ENCODE results near the gene CD2BP2. TPM values are rescaled to one million over a fixed set of nuclear protein-coding genes. Genes with fewer than 3 reads are reported as not detected.
A peak's percentile ranks its signal among the peaks of the same experiment; 100 is the strongest.

Gene CD2BP2
- total and polyA plus RNA-seq, 9 of the 15 experiments (the other 6 are each of a cell fraction or from before 2014, with no cell fraction given), result 3.9 to 51.1 (median 32.8) TPM

DNA sequence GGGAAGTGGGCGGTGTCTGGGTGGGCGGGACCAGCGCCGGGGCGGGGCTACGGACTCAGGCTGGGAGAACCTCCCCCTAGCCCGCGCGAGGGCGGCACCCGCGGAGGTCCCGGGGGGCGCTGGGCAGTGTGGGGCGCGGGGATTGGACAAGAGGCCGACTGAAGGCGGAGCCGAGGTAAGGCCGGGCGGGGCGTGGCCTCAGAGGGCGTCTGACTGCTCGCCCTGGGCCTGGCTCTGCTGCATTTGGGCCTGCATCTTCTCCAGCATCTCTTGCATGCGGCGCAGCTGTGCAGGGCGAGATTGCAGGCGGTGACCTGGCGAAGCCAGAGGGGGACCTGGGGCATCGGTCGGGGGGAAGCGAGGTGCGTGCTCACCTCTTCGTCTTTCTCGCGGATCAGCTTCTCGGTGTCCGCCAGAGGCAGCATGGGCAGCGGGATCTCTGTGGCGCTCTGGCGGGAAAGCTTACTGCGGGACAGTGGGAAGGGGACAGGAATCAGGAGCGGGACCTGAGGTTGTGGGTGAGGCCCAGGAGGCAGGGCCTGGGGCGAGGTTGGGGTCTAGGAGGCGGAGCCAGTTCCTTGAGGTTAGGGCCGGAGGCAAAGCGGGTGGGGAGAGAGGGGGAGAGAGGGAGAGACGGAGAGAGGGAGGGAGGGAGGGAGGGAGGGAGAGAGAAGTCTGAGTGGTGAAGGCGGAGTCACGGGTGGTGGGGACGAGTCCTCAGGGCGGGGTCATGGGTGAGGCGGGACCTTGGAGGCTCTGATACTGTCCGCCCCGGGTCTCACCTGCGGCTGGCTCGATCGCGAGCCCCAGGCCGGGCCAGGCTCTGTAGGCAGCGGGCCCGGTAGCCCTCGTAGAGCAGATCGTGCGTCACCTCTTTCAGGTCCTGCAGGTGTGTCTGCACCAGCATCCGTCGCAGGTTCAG lies 23.4 kb upstream of the CD2BP2 start (continued):
- TF ChIP-seq, protein P1, sequence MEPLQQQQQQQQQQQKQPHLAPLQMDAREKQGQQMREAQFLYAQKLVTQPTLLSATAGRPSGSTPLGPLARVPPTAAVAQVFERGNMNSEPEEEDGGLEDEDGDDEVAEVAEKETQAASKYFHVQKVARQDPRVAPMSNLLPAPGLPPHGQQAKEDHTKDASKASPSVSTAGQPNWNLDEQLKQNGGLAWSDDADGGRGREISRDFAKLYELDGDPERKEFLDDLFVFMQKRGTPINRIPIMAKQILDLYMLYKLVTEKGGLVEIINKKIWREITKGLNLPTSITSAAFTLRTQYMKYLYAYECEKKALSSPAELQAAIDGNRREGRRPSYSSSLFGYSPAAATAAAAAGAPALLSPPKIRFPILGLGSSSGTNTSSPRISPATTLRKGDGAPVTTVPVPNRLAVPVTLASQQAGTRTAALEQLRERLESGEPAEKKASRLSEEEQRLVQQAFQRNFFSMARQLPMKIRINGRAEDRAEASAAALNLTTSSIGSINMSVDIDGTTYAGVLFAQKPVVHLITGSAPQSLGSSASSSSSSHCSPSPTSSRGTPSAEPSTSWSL (CRISPR knock-in tag; IDR thresholded peaks at IDR 0.05; ENCODE audit: borderline replicate concordance), result peak; percentile 19; the same call in 1 of the 2 replicates
- peak; percentile 85 for TF ChIP-seq E2F3 (CRISPR knock-in tag; IDR thresholded peaks at IDR 0.05)
- peak; percentile 9; the same call in 1 of the 2 replicates for TF ChIP-seq ETV1 (tag; conservative IDR thresholded peaks at IDR 0.05; ENCODE audit: low read depth)
- TF ChIP-seq SP1 (CRISPR knock-in tag; IDR thresholded peaks at IDR 0.05), result peak; percentile 85
- peak in 1 of 2 experiments; percentile 40; a peak in 2 of 4 replicates for TF ChIP-seq RCOR1 (IDR thresholded peaks at IDR 0.05; ENCODE audit: borderline replicate concordance in 1 of 2, low read depth in 2 of 2, low read length in 2 of 2)
- TF ChIP-seq ZBTB33 (CRISPR knock-in tag; IDR thresholded peaks at IDR 0.05), result peak; percentile 48; the same call in 1 of the 2 replicates
- peak; percentile 56 for TF ChIP-seq POLR2B (IDR thresholded peaks at IDR 0.05; ENCODE audit: low read depth, partially characterized antibody)
- TF ChIP-seq PHF21A (IDR thresholded peaks at IDR 0.05; ENCODE audit: borderline replicate concordance, low read depth), result no peak; the same call in 1 of the 2 replicates
- TF ChIP-seq NFXL1 (CRISPR knock-in tag; IDR thresholded peaks at IDR 0.05), result no peak
- no peak for TF ChIP-seq CBX5 (IDR thresholded peaks at IDR 0.05; ENCODE audit: borderline replicate concordance, low read depth)
- peak; percentile 66 for TF ChIP-seq FIP1L1 (IDR thresholded peaks at IDR 0.05; ENCODE audit: low read depth, low read length, poor library complexity, severe bottlenecking)
- TF ChIP-seq, protein P2, sequence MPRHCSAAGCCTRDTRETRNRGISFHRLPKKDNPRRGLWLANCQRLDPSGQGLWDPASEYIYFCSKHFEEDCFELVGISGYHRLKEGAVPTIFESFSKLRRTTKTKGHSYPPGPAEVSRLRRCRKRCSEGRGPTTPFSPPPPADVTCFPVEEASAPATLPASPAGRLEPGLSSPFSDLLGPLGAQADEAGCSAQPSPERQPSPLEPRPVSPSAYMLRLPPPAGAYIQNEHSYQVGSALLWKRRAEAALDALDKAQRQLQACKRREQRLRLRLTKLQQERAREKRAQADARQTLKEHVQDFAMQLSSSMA (CRISPR knock-in tag; IDR thresholded peaks at IDR 0.05), result 0 out of 2 replicates have a peak, but pooled peaks have one; percentile 63
- TF ChIP-seq CXXC5 (CRISPR knock-in tag; IDR thresholded peaks at IDR 0.05), result peak; percentile 31; the same call in 1 of the 2 replicates
- peak; percentile 22 to 41 (median 32); a peak in 3 of 6 replicates for TF ChIP-seq CTCF (IDR thresholded peaks at IDR 0.05 in 2 of 3, conservative IDR thresholded peaks at IDR 0.05 in 1 of 3; ENCODE audit: insufficient read depth in 2 of 3, low read depth in 1 of 3, low read length in 3 of 3)
- no peak for TF ChIP-seq PTBP1 (IDR thresholded peaks at IDR 0.05; ENCODE audit: low read depth, low read length)
- TF ChIP-seq NUFIP1 (IDR thresholded peaks at IDR 0.05; ENCODE audit: partially characterized antibody), result no peak
- TF ChIP-seq VEZF1 (CRISPR knock-in tag; IDR thresholded peaks at IDR 0.05), result peak; percentile 57
- peak in 1 of 2 experiments; percentile 28; a peak in 1 of 4 replicates for TF ChIP-seq TRIM24 (IDR thresholded peaks at IDR 0.05)
- peak; percentile 38; the same call in 1 of the 2 replicates for TF ChIP-seq CBFB (CRISPR knock-in tag; IDR thresholded peaks at IDR 0.05)
